Transverse colon (tissue), 4 donors: ENCODE data around the gene CHCHD6.

Source experiments
- EP300 ChIP-seq: sonication (generic); formaldehyde crosslinking; IDR thresholded peaks from one replicate; pipeline ENCODE4 v1.6.1; 2017; ENCODE audit warnings: antibody characterized with exemption, low read depth
- POLR2A ChIP-seq: fragments of 450-650 bp; IDR thresholded peaks from one replicate; pipeline ENCODE4 v1.6.1; 2016; ENCODE audit warnings: antibody characterized with exemption, mild to moderate bottlenecking, moderate library complexity
- POLR2AphosphoS5 ChIP-seq, 3 donors: sonication (generic); formaldehyde crosslinking; IDR thresholded peaks; one replicate each; pipeline ENCODE4 v1.6.1; 2016; ENCODE audit warnings: antibody characterized with exemption in 3 of 3
- TF ChIP-seq, protein P1 (sequence below), 5 experiments: fragments of 200-600 bp in 3 of 5; fragments of 450-650 bp in 2 of 5; sonication (generic) in 3 of 5; IDR thresholded peaks; 1 replicate in 2 of 5; 2 replicates in 3 of 5; pipeline ENCODE4 v1.5.1; 2016 to 2017; ENCODE audit warnings: antibody characterized with exemption in 5 of 5, inconsistent platforms in 3 of 5, mild to moderate bottlenecking in 2 of 5, moderate library complexity in 1 of 5

DNA sequence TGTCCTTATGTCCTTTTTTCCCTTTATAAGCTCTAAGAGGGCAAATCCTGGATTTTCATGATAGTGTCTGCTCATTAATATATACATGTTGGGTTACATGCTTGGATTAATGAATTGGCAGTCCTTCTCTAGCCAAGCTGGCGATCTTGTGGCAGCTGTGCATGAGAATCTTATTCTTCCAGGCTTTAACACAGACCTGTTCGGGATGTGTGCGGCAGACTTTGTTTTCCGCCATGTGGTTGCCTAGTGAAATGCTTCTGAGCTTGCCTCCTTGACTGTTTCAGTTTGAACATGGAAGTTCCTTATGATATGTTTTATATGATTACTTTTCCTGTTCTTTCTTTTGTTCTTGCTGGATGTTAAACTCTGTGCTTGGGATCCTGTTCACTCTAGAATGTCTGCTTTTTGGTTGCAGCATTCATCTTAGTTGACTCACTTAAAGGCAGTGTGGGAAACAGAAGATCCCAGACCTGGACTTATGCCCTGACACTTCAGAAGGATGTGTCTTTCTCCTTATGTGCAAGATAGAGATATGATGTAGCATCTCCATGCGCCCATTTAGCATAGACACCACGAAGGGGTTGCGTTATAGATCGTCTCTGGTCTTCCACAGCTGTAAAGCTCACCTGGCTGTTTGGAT is 7.2 kb downstream of the CHCHD6 start:
- TF ChIP-seq, protein P1, sequence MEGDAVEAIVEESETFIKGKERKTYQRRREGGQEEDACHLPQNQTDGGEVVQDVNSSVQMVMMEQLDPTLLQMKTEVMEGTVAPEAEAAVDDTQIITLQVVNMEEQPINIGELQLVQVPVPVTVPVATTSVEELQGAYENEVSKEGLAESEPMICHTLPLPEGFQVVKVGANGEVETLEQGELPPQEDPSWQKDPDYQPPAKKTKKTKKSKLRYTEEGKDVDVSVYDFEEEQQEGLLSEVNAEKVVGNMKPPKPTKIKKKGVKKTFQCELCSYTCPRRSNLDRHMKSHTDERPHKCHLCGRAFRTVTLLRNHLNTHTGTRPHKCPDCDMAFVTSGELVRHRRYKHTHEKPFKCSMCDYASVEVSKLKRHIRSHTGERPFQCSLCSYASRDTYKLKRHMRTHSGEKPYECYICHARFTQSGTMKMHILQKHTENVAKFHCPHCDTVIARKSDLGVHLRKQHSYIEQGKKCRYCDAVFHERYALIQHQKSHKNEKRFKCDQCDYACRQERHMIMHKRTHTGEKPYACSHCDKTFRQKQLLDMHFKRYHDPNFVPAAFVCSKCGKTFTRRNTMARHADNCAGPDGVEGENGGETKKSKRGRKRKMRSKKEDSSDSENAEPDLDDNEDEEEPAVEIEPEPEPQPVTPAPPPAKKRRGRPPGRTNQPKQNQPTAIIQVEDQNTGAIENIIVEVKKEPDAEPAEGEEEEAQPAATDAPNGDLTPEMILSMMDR (IDR thresholded peaks at IDR 0.05): no peak
- no peak for TF ChIP-seq POLR2A
- TF ChIP-seq EP300: no peak
- no peak for TF ChIP-seq POLR2AphosphoS5 (IDR thresholded peaks at IDR 0.05)
